Neural progenitor cell (in vitro differentiated cells): ENCODE measurements around the gene CPLX1. TPM values are rescaled to one million over a fixed set of nuclear protein-coding genes. Genes with fewer than 3 reads are reported as not detected.

Experiments used
- DNase-seq: peaks from one replicate; pipeline ENCODE4 v3.0.0-alpha.2; 2016; ENCODE audit warnings: low spot score
- H2AFZ ChIP-seq: fragments of 200-600 bp; sonication (generic); replicated peaks from 2 replicates; pipeline ENCODE4 v1.6.1; 2016; ENCODE audit warnings: antibody characterized with exemption
- H3F3A ChIP-seq: fragments of 200-600 bp; sonication (generic); 2 replicates; pipeline ENCODE4 v1.6.1; 2016; ENCODE audit warnings: antibody characterized with exemption, low read depth
- H3K27ac ChIP-seq: fragments of 200-600 bp; sonication (generic); 2 replicates; pipeline ENCODE4 v1.5.1; 2016; ENCODE audit warnings: mild to moderate bottlenecking
- H3K27me3 ChIP-seq: fragments of 200-600 bp; sonication (generic); 2 replicates; pipeline ENCODE4 v1.6.1; 2016; ENCODE audit warnings: mild to moderate bottlenecking, moderate library complexity
- H3K36me3 ChIP-seq: fragments of 200-600 bp; sonication (generic); 2 replicates; pipeline ENCODE4 v1.5.1; 2016
- H3K4me1 ChIP-seq: fragments of 200-600 bp; sonication (generic); 2 replicates; pipeline ENCODE4 v1.6.1; 2016; ENCODE audit warnings: mixed run types
- H3K4me2 ChIP-seq: fragments of 200-600 bp; sonication (generic); 2 replicates; pipeline ENCODE4 v1.6.1; 2016
- H3K4me3 ChIP-seq: fragments of 200-600 bp; sonication (generic); 2 replicates; pipeline ENCODE4 v1.5.1; 2016
- H3K79me2 ChIP-seq: fragments of 200-600 bp; sonication (generic); 2 replicates; pipeline ENCODE4 v1.6.1; 2016; ENCODE audit warnings: low read depth
- H3K9ac ChIP-seq: fragments of 200-600 bp; sonication (generic); 2 replicates; pipeline ENCODE4 v1.6.1; 2016
- H3K9me3 ChIP-seq: fragments of 200-600 bp; sonication (generic); 2 replicates; pipeline ENCODE4 v1.5.1; 2016; ENCODE audit warnings: low read depth
- H4K20me1 ChIP-seq: fragments of 200-600 bp; sonication (generic); 2 replicates; pipeline ENCODE4 v1.6.1; 2016; ENCODE audit warnings: low read depth
- H3K27ac Mint-ChIP-seq: 3 replicates; pipeline ENCODE4 v1.8.0; 2021; ENCODE audit warnings: mixed read lengths
- H3K27me3 Mint-ChIP-seq: 2 replicates; pipeline ENCODE4 v1.8.0; 2022; ENCODE audit warnings: low read depth, mild to moderate bottlenecking, inconsistent platforms, moderate library complexity, mixed read lengths; ENCODE audit not compliant: insufficient read depth
- H3K36me3 Mint-ChIP-seq: 3 replicates; pipeline ENCODE4 v1.8.0; 2021; ENCODE audit warnings: mixed read lengths
- H3K4me1 Mint-ChIP-seq: 3 replicates; pipeline ENCODE4 v1.8.0; 2021; ENCODE audit warnings: mixed read lengths
- H3K4me3 Mint-ChIP-seq: 3 replicates; pipeline ENCODE4 v1.8.0; 2021; ENCODE audit warnings: mild to moderate bottlenecking, moderate library complexity, mixed read lengths
- H3K9me3 Mint-ChIP-seq: 3 replicates; pipeline ENCODE4 v1.8.0; 2020; ENCODE audit warnings: mixed read lengths
- EZH2 ChIP-seq: fragments of 200-600 bp; sonication (generic); IDR thresholded peaks from 2 replicates; pipeline ENCODE4 v1.6.1; 2017; ENCODE audit warnings: antibody characterized with exemption, mild to moderate bottlenecking, moderate library complexity
- EZH2phosphoT487 ChIP-seq: fragments of 200-600 bp; sonication (generic); IDR thresholded peaks from 2 replicates; pipeline ENCODE4 v1.6.1; 2017; ENCODE audit warnings: antibody characterized with exemption
- total RNA-seq: library from RNA; depleted of rRNA; stranded (reverse); fragments of >200 nt; gene quantifications from 2 replicates; pipeline ENCODE4 v1.2.3, GENCODE V29; 2015; ENCODE audit warnings: low replicate concordance
- TF ChIP-seq, protein P1 (sequence below): fragments of 200-600 bp; sonication (generic); IDR thresholded peaks from 2 replicates; pipeline ENCODE4 v1.5.1; 2017; ENCODE audit warnings: antibody characterized with exemption, mild to moderate bottlenecking

The CPLX1 gene
- total RNA-seq, 1 donor from 2014 or later, result not detected

- Histone ChIP-seq H3K4me2 (no peak overlapping the region), H3K9ac (no peak overlapping the region), H4K20me1 (peaks cover 20% of the 10 kb centered on the region), H3K4me3 (no peak overlapping the region), H3F3A (peaks cover 5% of the 10 kb centered on the region), H3K27me3 (peaks cover 98% of the 10 kb centered on the region), H3K79me2 (no peaks in the 10 kb centered on the region), H3K27ac (no peak overlapping the region), H3K4me1 (peaks cover 14% of the 10 kb centered on the region), H3K9me3 (no peaks in the 10 kb centered on the region), H3K36me3 (no peaks in the 10 kb centered on the region), H2AFZ (no peak overlapping the region)
- Mint-ChIP-seq H3K27ac (peak overlapping the region; percentile 19), H3K36me3 (no peaks in the 10 kb centered on the region), H3K4me1 (peaks cover 20% of the 10 kb centered on the region), H3K4me3 (peak overlapping the region; percentile 35), H3K27me3 (peaks cover 22% of the 10 kb centered on the region), H3K9me3 (no peaks in the 10 kb centered on the region)
- no peak for TF ChIP-seq EZH2
- TF ChIP-seq EZH2phosphoT487, result no peak
- TF ChIP-seq, protein P1, sequence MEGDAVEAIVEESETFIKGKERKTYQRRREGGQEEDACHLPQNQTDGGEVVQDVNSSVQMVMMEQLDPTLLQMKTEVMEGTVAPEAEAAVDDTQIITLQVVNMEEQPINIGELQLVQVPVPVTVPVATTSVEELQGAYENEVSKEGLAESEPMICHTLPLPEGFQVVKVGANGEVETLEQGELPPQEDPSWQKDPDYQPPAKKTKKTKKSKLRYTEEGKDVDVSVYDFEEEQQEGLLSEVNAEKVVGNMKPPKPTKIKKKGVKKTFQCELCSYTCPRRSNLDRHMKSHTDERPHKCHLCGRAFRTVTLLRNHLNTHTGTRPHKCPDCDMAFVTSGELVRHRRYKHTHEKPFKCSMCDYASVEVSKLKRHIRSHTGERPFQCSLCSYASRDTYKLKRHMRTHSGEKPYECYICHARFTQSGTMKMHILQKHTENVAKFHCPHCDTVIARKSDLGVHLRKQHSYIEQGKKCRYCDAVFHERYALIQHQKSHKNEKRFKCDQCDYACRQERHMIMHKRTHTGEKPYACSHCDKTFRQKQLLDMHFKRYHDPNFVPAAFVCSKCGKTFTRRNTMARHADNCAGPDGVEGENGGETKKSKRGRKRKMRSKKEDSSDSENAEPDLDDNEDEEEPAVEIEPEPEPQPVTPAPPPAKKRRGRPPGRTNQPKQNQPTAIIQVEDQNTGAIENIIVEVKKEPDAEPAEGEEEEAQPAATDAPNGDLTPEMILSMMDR, result no peak
- DNase-seq, result no peak
Observed at GRCh38 chr4:787561-787981, 38.4 kb downstream of the CPLX1 start.

DNA sequence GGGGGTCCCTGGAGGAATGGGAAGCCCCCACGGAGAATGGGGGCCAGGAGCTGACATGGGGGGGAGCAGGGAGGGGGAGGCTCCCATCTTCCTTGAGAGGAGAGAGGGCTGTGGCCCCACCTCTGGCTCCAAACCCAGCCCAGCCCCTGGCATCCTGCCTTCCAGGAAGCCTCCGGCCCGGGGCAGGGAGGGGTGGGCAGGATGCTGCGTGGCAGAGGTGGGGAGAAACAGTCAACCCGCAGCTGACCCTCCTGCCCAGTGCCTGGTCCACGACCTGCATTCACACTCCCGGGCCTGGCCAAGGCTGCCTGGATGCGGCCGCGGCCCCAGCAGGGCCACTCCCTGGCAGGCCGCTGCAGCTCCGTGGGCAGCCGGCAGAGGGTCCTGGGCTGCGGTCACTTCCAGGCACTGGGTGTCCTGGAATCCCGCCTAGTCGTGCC is 39.0 kb downstream of the CPLX1 start:
- Histone ChIP-seq H3K9me3 (no peaks in the 10 kb centered on the region), H3K79me2 (no peaks in the 10 kb centered on the region), H2AFZ (no peak overlapping the region), H3K4me2 (no peak overlapping the region), H3K4me1 (peaks cover 14% of the 10 kb centered on the region), H4K20me1 (peaks cover 20% of the 10 kb centered on the region), H3K27me3 (peaks cover 96% of the 10 kb centered on the region), H3K27ac (no peak overlapping the region), H3K4me3 (no peak overlapping the region), H3F3A (peaks cover 9% of the 10 kb centered on the region), H3K36me3 (no peaks in the 10 kb centered on the region), H3K9ac (no peak overlapping the region)
- peaks cover 24% of the 10 kb centered on the region for H3K4me1 Mint-ChIP-seq
- peaks cover 29% of the 10 kb centered on the region for H3K27me3 Mint-ChIP-seq
- H3K9me3 Mint-ChIP-seq, result no peaks in the 10 kb centered on the region
- no peak overlapping the region for H3K4me3 Mint-ChIP-seq
- no peak overlapping the region for H3K27ac Mint-ChIP-seq
- TF ChIP-seq EZH2, result no peak
- no peak for TF ChIP-seq EZH2phosphoT487
- TF ChIP-seq, protein P1, result no peak
- DNase-seq, result no peak
- no peaks in the 10 kb centered on the region for H3K36me3 Mint-ChIP-seq

- H3K27me3 ChIP-seq, result peaks cover 89% of the 10 kb centered on the region
- no peaks in the 10 kb centered on the region for H3K9me3 ChIP-seq
- peaks cover 32% of the 10 kb centered on the region for H3K27me3 Mint-ChIP-seq
Observed at GRCh38 chr4:786074-786741, 39.7 kb downstream of the CPLX1 start.

More at GRCh38 chr4:786074-786741, 39.7 kb downstream of the CPLX1 start:
- peak overlapping the region; percentile 39 for H3K4me3 ChIP-seq
- no peaks in the 10 kb centered on the region for H3K9me3 Mint-ChIP-seq
- peak; percentile 33 for DNase-seq
- no peak overlapping the region for H3K9ac ChIP-seq
- H3K27ac ChIP-seq, result no peak overlapping the region
- H3K4me1 ChIP-seq, result peaks cover 14% of the 10 kb centered on the region
- no peaks in the 10 kb centered on the region for H3K36me3 ChIP-seq
- H3K36me3 Mint-ChIP-seq, result no peaks in the 10 kb centered on the region
- TF ChIP-seq, protein P1, result no peak
- TF ChIP-seq EZH2, result peak; percentile 74
- peak; percentile 72 for TF ChIP-seq EZH2phosphoT487
- H2AFZ ChIP-seq, result no peak overlapping the region
- peak overlapping the region; percentile 72 for H3K4me2 ChIP-seq
- no peak overlapping the region for H3K27ac Mint-ChIP-seq
- no peak overlapping the region for H3K4me3 Mint-ChIP-seq
- peaks cover 23% of the 10 kb centered on the region for H4K20me1 ChIP-seq
- peaks cover 4% of the 10 kb centered on the region for H3K79me2 ChIP-seq
- H3F3A ChIP-seq, result peaks cover 13% of the 10 kb centered on the region
- H3K4me1 Mint-ChIP-seq, result peaks cover 24% of the 10 kb centered on the region
